Measurements from ENCODE around the gene ADGRL3.

ADGRL3 gene

GRCh38 chr4:61727286-61727685, 527.2 kb downstream of the ADGRL3 start (continued):
- TF ChIP-seq ZBTB49 (tag by site-specific recombination; IDR thresholded peaks at IDR 0.05; ENCODE audit: low read depth) (no peak), ZNF791 (tag by site-specific recombination; IDR thresholded peaks at IDR 0.05) (no peak)

- Histone ChIP-seq H3K36me3 (ENCODE audit: control insufficient read depth in 2 of 2, insufficient read depth in 1 of 2, low read length in 2 of 2) (peaks cover 0 to 11% of the 10 kb centered on the region in 2 experiments; a peak in 1 of 3 replicates), H3K9me3 (ENCODE audit: control insufficient read depth, insufficient read depth, low read depth, low read length) (no peaks in the 10 kb centered on the region), H3K4me3 (ENCODE audit: low read depth, low read length) (no peak overlapping the region), H3K27ac (ENCODE audit: extremely low read depth, low read depth, low read length) (no peak overlapping the region), H3K4me1 (ENCODE audit: control insufficient read depth, insufficient read depth, low read length) (no peaks in the 10 kb centered on the region)
- ChIA-PET POLR2A (no interaction called here), CTCF (no interaction called here)
- TF ChIP-seq ZNF555 (tag by site-specific recombination; conservative IDR thresholded peaks at IDR 0.05) (no peak), ZNF214 (tag by site-specific recombination; IDR thresholded peaks at IDR 0.05; ENCODE audit: borderline replicate concordance) (no peak), ZBTB17 (tag by site-specific recombination; IDR thresholded peaks at IDR 0.05) (no peak), ZNF645 (tag by site-specific recombination; IDR thresholded peaks at IDR 0.05) (no peak), MEIS1 (CRISPR knock-in tag; IDR thresholded peaks at IDR 0.05; ENCODE audit: borderline replicate concordance) (no peak), ZNF692 (tag by site-specific recombination; IDR thresholded peaks at IDR 0.05) (no peak), CTCF (tag by site-specific recombination; IDR thresholded peaks at IDR 0.05) (no peak), ZBTB48 (tag by site-specific recombination; IDR thresholded peaks at IDR 0.05) (no peak)
Measured at GRCh38 chr4:61734409-61734808, 534.3 kb downstream of the ADGRL3 start.

GRCh38 chr4:61739887-61740286, 539.8 kb downstream of the ADGRL3 start:
- ChIA-PET CTCF (interaction anchor here (0.7 kb wide), 1 partner anchor 448 kb away, joined by 3 read pairs; no protein-coding TSS in a partner anchor), POLR2A (no interaction called here)
- Histone ChIP-seq H3K4me3 (ENCODE audit: low read depth, low read length) (no peak overlapping the region), H3K27ac (ENCODE audit: extremely low read depth, low read depth, low read length) (no peak overlapping the region), H3K9me3 (ENCODE audit: control insufficient read depth, insufficient read depth, low read depth, low read length) (no peaks in the 10 kb centered on the region), H3K4me1 (ENCODE audit: control insufficient read depth, insufficient read depth, low read length) (no peaks in the 10 kb centered on the region; the same call in 1 of the 2 replicates), H3K36me3 (ENCODE audit: control insufficient read depth in 2 of 2, insufficient read depth in 1 of 2, low read length in 2 of 2) (no peaks in the 10 kb centered on the region)
- TF ChIP-seq GFI1B (tag by site-specific recombination; IDR thresholded peaks at IDR 0.05) (no peak), ZNF324 (tag by site-specific recombination; IDR thresholded peaks at IDR 0.05) (no peak), ZNF510 (tag by site-specific recombination; IDR thresholded peaks at IDR 0.05; ENCODE audit: insufficient replicate concordance) (no peak), ZNF121 (tag by site-specific recombination; IDR thresholded peaks at IDR 0.05) (no peak)

Data from HEK293 (cell line).